ENCODE results near the gene TRDMT1.
A peak's percentile ranks its signal among the peaks of the same experiment; 100 is the strongest.

The TRDMT1 gene

GRCh38 chr10:17232276-17232960 is 30.9 kb upstream of the TRDMT1 start:
- intact Hi-C loops (cut with DNase I), result no loop called here
- no peak for DNase-seq

- intact Hi-C loops (cut with DNase I), result no loop called here
- no peak for DNase-seq
Measured at GRCh38 chr10:17231788-17232187, 30.3 kb upstream of the TRDMT1 start.

GRCh38 chr10:17229967-17230682 is 28.7 kb upstream of the TRDMT1 start:
- DNase-seq, result peak in 5 of 10 donors; percentile 15 to 76 (median 19)
- intact Hi-C loops (cut with DNase I), result no loop called here

- intact Hi-C loops (cut with DNase I), result no loop called here
Measured at GRCh38 chr10:17229717-17229966, 28.2 kb upstream of the TRDMT1 start.

DNA sequence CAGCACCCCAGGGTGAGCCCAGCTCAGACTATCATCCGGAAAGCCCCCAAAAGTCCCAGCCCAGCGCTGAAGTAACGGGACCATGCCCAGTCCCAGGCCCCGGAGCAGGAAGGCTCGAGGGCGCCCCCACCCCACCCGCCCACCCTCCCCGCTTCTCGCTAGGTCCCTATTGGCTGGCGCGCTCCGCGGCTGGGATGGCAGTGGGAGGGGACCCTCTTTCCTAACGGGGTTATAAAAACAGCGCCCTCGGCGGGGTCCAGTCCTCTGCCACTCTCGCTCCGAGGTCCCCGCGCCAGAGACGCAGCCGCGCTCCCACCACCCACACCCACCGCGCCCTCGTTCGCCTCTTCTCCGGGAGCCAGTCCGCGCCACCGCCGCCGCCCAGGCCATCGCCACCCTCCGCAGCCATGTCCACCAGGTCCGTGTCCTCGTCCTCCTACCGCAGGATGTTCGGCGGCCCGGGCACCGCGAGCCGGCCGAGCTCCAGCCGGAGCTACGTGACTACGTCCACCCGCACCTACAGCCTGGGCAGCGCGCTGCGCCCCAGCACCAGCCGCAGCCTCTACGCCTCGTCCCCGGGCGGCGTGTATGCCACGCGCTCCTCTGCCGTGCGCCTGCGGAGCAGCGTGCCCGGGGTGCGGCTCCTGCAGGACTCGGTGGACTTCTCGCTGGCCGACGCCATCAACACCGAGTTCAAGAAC is 27.7 kb upstream of the TRDMT1 start:
- intact Hi-C loops (cut with DNase I), result no loop called here
- peak in 7 of 10 donors; percentile 8 to 90 (median 52) for DNase-seq

More at GRCh38 chr10:17229717-17229966, 28.2 kb upstream of the TRDMT1 start:
- DNase-seq, result no peak

- peak in 8 of 10 donors; percentile 24 to 89 (median 42) for DNase-seq
- intact Hi-C loops (cut with DNase I), result no loop called here
Measured at GRCh38 chr10:17228091-17229015, 26.9 kb upstream of the TRDMT1 start, which contains the start of gene VIM. VIM (plus strand) TSS chr10:17228241; CDS start chr10:17229423, 1,182 bp downstream.

DNA sequence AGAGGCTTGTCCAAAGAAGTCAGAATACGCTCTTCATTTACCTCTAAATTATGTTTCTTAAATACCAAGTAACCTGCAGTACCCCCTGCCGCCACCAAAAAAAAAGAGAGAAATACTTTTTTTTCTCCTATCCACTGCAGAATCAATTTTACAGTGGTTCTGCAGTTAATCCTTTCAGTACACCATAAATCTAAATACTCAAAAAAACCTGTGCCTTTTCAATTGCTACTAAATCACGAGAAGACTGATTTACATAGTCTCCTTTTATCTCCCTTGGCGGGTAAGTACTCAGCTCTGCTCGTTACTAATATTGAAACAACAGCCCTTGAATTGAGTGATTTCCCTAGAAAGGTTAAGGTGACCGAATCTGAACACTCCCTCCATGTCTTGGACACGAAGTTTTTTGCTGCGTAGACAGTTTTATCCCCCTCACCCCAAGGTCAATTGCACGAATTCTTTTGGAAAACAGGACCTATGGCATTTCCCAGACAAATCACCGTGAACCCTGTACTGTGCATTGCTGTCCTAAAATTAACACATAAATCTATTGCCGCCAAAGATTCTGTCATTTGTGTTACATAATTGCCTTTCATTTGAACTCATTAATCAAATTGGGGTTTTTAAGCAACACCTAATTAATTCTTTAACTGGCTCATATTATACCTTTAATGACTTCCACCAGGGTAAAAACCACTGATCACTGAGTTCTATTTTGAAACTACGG is 26.1 kb upstream of the TRDMT1 start:
- intact Hi-C loops (cut with DNase I), result no loop called here
- DNase-seq, result no peak

DNA sequence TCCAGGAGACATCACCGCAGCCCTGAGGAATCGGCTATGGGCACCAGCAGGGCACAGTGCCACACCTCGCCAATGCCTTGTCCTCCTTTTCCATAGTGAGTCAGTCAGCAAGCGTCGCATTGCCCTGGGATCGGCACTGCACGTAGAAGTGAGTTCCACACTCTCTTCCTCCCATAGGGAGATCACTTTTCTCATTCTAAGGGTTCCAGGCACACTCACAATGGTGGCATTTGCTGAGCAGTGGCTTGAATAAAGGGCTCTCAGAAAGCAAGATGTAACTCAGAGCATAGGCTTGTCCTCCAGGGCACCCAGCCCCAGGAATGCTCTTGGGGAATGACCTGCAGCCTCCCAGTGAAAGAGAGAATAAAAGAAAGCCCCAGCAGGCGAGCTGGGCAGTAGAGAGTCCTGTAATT is 25.4 kb upstream of the TRDMT1 start:
- DNase-seq, result no peak
- intact Hi-C loops (cut with DNase I), result no loop called here

- DNase-seq, result no peak
- intact Hi-C loops (cut with DNase I), result no loop called here
Measured at GRCh38 chr10:17225808-17226207, 24.3 kb upstream of the TRDMT1 start.

GRCh38 chr10:17222329-17222728 is 20.9 kb upstream of the TRDMT1 start:
- no peak for DNase-seq
- intact Hi-C loops (cut with DNase I), result no loop called here

DNA sequence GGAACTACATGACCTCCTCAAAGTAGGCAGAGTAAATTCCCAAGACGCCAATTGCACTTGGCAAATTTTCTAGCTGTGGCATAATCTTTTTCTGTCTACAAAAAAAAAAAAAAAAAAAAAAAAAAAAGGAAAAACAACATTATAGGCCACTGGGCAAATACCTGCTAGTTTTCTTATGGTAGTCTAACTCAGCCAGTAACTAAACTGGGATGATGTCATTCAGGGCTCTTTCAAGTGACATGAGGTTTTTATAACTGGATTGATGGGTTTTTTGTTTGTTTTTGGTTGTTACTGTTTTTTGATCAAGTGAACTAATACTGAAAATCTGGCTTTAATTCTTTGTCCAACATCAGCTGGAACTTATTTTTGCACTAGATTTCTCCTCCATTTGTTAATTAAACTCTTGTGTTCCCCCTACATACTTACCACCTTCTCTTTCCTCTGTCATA is 19.2 kb upstream of the TRDMT1 start:
- intact Hi-C loops (cut with DNase I), result no loop called here

DNA sequence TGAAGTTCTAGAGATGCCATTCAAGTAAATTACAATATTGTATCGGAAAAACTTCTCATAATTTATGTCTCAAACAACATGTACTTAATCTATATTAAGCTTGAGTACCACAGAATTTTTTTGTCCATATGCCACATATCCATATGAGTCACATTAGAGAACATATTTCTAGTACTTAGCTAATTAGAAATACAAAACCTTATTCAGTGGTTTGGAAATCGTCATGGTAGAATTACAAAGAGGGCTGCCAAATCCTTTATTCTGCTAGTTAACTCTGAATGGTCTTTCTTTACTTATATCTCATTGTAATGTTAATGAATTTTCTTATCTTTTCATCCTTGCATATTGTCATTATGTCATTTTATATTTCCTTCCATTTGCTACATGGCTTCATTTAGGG is 17.6 kb upstream of the TRDMT1 start:
- intact Hi-C loops (cut with DNase I), result no loop called here

More for the DNA sequence above, 19.2 kb upstream of the TRDMT1 start:
- DNase-seq, result no peak

GRCh38 chr10:17217631-17218232 is 16.3 kb upstream of the TRDMT1 start:
- intact Hi-C loops (cut with DNase I), result no loop called here
- no peak for DNase-seq

More for the DNA sequence above, 17.6 kb upstream of the TRDMT1 start:
- DNase-seq, result no peak

- no peak for DNase-seq
- intact Hi-C loops (cut with DNase I), result no loop called here
Measured at GRCh38 chr10:17216901-17217395, 15.5 kb upstream of the TRDMT1 start.

DNA sequence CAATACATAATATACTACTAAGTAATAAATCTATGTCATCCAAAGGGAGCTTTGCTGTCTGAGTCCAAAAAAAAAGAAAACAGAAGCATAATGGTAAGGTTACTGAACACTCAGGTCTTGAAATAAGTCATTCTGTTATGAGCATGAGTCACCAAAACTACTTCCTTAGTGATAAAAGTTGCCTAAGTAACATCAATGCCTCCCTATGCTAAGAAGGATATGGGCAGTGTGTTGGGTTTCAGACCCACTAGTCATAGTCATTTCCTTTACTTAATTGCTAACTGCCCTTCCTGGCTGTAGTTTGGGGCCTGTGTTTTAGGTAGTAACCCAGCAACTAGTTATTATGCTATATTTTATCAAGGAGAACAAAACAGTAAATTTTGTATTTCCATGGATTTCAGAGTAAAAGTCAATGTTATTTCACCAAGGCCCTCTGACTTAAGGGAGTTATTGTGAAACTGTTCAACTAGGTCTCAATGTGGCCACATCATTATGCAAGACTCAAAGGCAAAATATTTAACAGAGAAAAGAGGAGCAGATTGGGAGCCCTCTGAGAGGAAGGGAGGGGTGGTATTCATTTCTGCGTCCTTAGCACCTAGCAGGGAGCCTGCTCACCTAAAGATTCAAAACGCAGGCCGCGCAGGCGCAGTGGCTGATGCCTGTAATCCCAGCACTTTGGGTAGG is 14.9 kb upstream of the TRDMT1 start:
- intact Hi-C loops (cut with DNase I), result no loop called here
- DNase-seq, result no peak

DNA sequence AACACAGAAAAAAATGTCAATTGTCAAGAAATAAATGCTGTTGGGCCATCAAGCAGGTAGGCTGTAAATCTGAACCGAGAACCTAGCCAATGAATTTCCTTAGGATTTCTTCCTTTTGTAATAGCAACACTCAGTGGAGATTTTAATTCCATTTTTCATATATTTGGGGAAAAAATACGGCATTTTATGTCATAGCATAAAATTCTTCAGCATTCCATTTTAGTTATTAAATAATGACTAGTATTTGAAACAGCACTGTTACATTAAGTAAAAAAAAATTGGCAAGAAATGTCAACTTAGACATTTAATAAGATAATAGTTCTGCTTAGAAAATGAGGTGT is 14.3 kb upstream of the TRDMT1 start:
- intact Hi-C loops (cut with DNase I), result no loop called here
- DNase-seq, result no peak

DNA sequence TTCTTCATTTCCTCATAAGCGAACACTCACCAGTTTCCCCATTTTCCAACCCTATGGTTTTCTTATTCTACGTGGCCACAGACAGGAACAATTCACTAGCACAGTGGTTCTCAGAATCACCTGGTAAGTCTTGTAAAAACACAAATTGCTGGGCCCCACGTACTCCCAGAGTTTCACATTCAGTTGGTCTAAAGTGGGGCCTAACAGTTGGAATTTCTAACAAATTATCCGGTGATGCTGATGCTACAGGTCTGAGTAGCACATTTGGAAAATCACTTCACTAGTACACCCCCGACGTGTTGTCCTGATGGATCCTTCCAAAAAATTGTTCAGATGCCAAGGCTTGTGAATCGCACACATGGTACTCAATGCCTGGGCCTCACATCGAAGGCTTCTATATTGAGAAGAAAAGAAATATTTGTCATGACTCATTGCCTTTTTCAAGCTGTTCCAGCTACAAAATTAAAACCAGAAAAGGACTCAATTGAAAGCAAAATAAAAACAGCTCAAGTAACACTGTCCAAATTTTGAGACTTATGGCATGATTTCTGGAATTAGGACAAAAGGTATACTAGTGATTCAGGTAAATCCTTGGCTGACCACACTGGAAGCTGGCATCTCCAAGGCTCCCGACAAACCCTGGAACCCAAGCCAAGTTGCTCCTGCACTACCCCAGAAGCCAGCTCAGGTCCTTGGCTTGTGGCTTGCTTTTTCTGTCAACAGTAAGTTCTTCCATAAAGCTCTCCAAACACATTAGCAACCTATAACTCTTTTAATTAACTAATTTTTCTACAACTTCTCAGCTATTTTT is 13.7 kb upstream of the TRDMT1 start:
- intact Hi-C loops (cut with DNase I), result no loop called here
- DNase-seq, result no peak

DNA sequence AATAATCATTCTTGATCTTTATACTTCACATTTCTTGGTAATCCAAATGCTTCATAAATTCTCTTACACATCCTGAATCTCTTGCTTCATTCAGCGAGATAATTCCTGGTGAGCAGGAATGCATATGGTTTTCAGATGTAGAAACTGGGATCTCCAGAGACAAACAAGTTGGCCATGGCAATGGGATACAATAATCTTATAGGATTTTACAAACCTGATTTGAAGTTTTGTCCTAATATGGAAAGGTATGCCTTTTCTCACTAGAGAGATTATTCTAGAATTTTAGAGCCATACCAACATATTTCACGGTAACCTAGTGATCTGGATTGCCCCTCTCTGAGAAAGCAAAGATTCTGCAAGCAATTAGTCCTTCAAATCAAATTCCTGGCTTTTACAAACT is 13.1 kb upstream of the TRDMT1 start:
- intact Hi-C loops (cut with DNase I), result no loop called here
- DNase-seq, result no peak
